Body of pancreas (tissue), 4 donors: Measurements from ENCODE around the gene BLID.

Source experiments
- POLR2A ChIP-seq, 3 donors: fragments of 450-650 bp; IDR thresholded peaks; one replicate each; pipeline ENCODE4 v1.6.1; 2016; ENCODE audit warnings: antibody characterized with exemption in 3 of 3, mild to moderate bottlenecking in 2 of 3
- TF ChIP-seq, protein P1 (sequence below), 7 experiments: fragments of 450-650 bp in 4 of 7; fragments of 200-600 bp in 3 of 7; sonication (generic) in 3 of 7; IDR thresholded peaks; one replicate each; pipeline ENCODE4 v1.5.1; 2016 to 2019; ENCODE audit warnings: antibody characterized with exemption in 7 of 7

DNA sequence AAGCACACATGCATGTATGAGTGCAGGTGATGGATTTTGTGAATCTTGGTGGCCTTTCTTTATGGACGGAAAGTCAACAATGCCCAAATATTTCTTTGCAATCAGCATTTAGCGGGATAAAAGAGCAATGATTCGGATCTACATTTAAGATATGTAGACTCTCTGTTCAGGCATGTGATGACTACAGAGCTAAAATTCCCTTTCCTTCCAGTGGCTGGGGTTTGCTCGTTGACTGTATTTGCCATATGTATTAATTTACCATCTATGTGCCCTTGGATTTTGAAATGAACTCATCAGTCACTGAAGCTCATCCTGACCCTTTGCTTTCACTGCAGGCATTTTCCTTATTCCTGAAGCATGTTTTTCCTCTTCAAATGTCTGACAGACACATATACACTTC lies 13.6 kb downstream of the BLID start:
- TF ChIP-seq, protein P1, sequence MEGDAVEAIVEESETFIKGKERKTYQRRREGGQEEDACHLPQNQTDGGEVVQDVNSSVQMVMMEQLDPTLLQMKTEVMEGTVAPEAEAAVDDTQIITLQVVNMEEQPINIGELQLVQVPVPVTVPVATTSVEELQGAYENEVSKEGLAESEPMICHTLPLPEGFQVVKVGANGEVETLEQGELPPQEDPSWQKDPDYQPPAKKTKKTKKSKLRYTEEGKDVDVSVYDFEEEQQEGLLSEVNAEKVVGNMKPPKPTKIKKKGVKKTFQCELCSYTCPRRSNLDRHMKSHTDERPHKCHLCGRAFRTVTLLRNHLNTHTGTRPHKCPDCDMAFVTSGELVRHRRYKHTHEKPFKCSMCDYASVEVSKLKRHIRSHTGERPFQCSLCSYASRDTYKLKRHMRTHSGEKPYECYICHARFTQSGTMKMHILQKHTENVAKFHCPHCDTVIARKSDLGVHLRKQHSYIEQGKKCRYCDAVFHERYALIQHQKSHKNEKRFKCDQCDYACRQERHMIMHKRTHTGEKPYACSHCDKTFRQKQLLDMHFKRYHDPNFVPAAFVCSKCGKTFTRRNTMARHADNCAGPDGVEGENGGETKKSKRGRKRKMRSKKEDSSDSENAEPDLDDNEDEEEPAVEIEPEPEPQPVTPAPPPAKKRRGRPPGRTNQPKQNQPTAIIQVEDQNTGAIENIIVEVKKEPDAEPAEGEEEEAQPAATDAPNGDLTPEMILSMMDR (IDR thresholded peaks at IDR 0.05) = no peak
- no peak for TF ChIP-seq POLR2A (IDR thresholded peaks at IDR 0.05)
